Activated T-helper 1 cell treated with Interleukin-2 at 50 U/mL for 16 hours (primary cell): ENCODE data around the gene CFAP221.

Experiments used
- DNase-seq: peaks from one replicate; pipeline ENCODE4 v3.0.0-alpha.2; 2020; ENCODE audit warnings: low read depth

Gene CFAP221

DNA sequence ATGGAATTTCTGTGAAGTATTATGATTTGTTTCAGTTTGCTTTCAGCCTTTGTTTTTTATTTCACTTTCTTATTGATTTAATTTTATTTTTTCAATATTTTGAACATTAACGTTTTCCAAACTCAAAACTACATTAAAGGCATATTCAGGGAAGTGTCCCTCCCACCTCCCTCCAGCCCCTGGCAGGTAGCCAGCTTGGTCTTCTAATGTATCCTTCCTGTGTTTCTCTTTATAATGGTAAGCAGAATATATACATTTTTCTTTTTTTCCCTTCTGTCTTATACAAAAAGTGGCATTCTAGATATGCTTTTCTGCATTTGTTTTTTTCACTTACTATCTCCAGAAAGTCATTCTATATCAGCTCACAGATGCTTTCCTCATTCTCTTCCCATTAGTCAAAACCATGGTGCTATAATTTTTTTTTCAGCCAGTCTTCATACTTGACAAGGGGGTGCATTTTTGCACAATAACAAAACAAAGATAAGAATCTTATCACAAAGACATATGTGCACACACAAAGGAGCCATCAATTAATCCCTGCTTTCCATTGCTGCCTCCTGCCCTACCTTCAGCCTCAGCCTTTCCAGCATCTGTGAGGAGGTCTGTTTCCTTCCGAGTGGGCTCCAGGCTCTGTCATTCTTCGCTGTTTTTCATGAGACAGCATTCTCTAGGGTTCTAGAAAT, 101.1 kb downstream of the CFAP221 start:
- DNase-seq = no peak

DNA sequence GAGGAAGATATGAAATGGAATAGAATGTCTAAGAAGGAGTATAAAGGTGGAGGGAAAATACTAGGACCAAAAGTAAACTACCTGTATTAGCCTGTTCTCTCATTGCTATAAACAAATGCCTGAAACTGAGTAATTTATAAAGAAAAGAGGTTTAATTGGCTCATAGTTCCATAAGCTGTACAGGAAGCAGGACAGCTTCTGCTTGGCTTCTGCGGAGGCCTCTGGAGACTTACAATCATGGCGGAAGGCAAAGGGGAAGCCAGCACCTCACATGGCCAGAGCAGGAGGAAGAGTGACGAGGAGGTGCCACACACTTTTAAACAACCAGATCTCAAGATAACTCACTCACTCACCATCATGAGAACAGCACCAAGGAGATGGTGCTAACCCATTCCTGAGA, 101.9 kb downstream of the CFAP221 start:
- no peak for DNase-seq

DNA sequence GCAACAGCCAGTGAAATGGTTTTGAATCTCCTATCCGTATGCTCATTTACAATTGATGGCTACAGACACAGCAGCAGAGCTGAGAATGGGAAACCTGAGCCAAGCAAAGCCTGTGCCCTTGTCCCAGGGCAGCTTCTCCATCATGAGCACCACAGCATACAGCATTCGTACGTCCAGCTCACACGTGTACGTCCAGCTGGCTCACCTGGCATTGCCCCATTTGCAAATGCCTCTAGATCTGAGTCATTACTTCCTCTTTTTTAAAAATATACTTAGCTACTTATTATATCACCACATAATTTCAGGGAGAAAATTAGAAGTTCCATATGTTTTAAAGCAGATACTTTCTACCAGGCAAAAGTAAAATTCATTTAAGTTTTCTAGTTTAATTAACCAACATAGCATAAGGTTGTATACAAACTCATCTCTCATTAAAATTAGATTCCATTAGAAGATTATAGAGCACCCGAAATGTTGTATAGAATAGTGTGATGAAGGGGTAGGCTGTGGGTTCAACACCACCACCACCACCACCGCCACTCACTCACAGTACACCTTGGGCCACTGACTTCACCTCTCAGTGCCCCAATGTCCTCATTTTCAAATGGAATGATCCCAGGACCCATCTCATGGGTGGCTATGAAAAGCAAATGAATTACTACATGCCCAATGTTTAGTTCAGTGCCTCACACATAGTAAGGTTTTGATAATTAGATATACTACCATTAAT, 103.4 kb downstream of the CFAP221 start:
- no peak for DNase-seq

DNA sequence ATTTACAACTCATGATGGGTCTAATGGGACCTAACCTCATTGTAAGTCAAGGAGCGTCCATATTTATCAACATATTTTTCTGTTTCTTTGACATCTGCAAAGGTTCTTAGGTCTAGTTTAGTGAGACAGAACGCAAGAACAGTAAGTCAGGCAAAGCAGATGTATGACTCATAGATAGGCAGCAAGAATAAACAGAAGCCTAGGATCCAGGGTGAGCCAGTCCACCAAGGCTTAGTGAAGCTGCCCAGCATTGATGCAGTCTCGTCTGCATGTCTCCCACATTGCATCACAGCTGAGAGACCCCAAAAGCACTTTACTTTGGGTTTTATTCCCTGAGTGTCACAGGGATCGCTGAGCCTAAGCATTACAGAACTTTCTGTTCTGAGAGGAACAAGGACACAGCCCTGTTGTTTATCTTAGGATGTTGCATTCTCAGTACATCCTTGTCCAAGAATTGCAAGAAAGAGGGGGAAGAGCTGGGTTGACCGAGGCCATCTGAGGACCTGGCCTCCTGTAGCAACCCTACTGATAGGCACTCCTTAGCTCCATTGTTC, 105.2 kb downstream of the CFAP221 start:
- no peak for DNase-seq

DNA sequence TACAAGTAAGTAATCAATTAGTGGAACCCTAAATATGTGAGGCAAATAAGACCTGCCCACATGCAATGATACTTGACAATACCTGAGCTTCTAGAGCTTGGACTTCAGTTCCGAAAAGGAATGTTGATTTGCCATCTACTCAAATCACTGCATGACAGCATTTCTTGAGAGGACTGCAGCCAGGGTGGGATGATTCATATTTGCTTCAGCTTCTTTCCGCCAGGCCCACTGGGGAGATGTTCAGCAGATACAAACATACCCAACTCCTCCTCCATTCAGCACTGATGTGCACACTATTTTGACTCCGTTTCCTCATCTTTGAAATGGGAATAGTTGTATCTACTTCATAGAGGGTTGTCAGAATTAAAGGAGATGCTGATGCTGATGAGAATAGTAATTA, 106.0 kb downstream of the CFAP221 start:
- DNase-seq = no peak

DNA sequence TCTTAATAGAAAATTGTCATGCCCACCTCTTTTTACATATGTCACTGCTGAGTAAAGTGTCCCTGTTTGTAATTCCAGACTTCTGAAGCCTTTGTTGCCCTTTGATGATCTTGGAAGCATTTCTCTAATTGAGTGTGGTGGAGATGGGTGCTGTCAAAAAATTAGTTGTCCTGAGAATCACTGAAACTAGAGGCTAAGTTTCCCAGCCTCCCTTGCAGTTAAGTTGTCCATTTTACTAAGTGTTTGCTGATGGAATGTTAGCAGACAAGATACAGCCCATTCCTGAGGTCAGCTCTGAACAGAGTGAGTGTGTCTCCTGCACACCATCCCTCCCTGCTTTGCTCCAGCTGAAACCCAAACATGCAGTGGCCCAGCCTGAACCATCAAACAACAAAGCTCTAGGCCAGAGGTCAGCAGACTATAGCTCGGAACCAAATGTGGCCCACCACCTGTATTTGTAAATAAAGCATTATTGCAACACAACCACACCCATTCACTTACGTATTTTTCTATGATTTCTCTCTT, 106.7 kb downstream of the CFAP221 start:
- DNase-seq = no peak

DNA sequence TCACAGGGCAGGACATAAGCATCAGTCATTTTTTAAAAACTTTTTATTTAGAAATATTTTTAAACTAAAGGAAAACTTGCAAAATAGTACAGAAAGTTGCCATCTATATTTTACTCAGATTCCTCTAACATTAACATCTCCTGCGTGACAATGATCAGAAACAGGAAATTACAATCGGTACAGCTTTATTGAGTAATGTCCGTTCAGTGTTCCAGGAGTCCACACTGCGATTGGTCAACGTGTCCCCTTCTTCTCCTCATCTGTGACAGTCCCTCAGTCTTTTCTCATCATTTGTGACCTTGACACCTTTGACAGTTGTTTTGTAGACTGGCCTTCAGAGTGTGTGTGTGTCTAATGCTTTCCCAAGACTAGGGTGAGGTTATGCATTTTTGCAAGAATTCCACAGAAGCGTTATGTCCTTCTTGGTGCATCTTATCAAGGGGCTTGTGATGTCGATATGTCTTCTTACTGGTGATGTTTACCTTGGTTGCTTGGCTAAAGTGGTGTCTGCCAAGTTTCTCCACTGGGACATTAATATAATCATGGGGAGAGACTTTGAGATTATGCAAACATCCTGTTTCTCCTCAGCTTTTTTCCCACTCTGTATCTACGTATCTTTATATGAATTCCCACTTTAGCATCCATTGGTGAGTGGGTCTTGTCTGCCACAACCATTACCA, 113.4 kb downstream of the CFAP221 start:
- DNase-seq = no peak

DNA sequence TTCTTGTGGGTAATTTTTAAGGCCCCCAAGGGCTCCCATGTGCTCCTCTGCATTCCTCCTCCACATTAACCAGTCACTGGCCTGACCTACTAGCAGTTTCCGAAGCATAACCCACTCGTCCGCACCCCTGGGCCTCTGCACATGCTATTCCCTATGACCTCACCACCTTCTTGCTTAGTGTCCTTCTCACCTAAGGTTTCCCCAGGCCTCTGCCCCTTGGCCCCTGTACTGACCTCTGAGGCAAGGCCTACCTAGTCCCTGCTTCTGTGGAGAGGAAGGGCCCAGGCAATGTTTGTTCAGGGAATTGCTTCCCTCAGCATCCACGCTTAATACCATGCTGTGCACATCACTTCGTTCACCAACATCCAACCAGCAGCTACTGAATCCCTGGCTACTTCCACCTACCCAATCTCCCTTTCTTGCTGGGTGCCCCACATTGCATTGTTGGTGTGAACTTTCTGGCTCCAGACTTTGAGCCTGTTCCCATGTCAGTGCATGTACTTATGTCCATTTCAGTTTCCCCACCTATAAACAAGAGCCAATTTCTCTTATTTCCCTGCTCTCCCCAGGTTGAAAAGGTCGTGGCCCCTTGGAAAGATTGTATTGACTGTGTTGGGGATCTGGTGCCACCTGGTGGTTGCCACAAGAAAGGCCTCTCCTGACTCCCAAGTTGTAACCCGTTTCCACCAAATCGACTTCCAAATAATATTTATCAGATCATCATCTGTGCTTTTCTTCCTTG, 115.5 kb downstream of the CFAP221 start:
- DNase-seq = no peak

DNA sequence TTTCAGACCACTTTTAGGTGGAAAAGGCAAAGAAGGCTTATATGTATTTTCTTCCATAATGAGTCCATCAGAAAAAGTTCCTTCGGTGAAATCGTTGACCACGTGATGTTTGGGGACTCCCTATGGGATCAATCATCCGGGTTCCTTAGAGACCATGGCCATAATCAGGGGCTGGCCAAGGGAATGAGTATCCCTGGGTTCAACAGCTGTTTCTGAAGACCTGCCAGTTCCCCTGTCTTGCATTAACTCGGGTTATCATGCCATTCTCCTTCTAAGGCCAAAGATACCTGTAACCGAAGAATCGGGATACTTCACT, 116.1 kb downstream of the CFAP221 start:
- no peak for DNase-seq

DNA sequence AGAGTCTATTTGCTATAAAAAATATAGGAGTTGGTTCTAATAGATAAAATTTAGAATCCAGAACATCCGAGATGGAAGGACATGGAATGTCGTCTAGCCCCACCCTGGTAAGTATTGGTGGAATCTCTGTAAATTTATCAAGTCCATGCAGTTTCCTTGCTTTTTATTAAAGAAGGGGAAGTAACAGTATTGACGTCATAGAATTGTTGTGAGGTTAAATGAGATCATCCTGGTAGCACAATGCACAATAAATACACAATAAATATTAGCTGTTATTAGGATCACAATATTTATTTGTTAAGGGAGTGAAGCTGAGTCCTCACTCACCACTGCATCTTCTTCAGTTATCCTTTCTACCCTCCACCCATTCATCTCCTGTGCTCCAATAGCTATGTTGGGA, 118.0 kb downstream of the CFAP221 start:
- no peak for DNase-seq

DNA sequence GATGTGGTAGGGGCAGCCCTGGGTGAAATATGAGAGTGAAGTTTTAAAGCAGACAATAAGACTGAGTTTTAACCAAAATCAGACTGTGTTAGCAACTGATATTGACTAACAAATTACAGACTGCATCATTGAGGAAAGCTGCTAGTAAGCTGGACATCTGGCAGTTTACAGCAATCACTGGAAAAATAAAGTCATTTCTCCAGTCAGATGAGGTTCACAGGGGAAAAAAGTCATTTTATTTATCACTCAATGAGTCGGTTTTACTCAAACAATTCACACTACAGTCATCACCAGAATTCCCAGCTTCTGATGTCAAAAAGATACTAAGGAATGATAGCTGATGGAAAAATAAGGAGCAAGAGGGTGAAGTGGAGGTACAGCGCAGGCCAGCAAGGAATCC, 124.3 kb downstream of the CFAP221 start:
- no peak for DNase-seq

DNA sequence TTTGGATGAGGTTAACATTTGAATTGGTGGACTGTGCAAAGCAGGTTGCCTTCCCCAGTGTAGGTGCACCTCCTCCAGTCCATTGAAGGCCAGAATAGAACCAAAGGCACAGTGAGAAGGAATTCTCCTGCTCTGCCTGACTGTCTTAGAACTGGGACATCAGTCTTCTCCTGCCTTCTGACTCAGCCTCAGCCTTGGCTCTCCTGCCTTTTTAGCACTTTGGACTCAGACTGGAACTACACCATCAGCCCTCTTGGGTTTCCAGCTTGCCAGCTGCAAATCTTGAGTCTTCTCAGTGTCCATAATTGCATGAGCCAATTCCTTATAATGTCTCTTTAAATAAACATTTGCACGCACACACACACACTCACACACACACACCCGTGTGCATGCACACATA, 126.8 kb downstream of the CFAP221 start:
- no peak for DNase-seq

DNA sequence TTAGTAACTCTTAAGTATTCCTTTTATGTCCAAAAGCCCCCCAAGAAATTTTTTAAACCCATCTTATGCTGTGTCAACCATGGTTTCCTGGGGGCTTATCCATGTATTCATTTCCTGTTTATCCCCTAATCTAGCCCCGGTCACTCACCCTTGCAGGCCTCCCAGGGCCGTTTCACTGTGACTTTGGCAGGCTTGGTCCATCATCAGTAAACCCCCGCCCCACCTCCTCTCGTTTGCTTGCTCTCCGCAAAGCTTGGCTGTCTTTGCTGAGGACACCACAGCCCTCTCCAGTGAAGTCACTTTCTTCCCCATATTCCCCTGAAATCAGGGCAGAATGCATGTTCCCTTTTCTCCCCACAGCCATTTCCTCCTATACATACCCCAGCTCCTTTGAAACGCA, 127.5 kb downstream of the CFAP221 start:
- DNase-seq = no peak

DNA sequence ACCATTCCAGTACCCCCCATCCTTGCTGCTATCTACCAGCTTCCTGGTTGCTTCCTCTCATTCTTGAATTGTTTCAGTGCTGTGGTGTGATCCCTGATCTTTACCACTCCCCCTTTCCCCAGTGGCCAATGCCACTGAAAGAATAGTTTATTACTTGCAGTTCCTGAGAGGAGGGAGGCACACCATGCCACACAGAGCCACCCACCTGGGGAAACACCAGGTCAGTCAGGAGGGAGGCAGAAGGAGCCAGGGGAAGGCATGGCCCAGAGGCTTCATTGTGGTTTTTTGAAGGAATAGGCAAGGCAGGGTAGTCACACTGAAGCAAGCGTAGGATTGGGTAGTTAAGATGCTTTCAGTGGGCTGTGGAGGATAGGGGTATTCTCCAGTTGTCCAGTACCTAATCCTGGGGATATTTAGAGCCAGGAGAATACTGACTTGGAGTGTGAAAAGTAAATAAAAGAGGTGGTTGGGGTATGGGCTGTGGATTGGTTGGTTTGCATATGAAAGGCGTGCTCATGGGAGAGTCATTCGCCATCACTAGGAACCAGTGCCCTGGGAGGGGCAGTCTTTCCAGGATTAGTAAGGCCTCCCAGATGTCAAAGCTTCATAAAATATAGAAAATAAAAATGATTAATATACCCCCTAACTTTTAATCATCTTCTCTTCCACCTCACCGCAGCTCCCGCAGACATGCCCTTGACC, 128.1 kb downstream of the CFAP221 start:
- no peak for DNase-seq

DNA sequence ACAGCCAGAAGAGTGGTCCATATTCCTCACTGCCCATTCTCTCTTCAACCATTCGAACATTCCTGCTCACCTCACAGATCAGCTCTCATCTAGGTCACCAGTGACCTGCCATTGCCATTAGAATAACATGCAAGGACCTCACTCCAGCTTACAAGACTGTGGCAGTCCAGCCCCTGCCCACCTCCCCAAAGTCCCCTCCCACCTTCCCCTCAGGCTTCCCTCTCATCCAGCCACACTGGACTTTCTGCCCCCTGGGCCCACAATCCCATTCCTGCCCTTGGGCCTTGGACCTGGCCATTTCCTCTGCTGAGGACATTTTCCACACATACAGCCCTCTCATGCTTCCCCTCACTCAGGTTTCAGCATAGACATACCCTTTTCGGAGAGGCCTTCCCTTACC, 129.5 kb downstream of the CFAP221 start:
- DNase-seq = no peak

DNA sequence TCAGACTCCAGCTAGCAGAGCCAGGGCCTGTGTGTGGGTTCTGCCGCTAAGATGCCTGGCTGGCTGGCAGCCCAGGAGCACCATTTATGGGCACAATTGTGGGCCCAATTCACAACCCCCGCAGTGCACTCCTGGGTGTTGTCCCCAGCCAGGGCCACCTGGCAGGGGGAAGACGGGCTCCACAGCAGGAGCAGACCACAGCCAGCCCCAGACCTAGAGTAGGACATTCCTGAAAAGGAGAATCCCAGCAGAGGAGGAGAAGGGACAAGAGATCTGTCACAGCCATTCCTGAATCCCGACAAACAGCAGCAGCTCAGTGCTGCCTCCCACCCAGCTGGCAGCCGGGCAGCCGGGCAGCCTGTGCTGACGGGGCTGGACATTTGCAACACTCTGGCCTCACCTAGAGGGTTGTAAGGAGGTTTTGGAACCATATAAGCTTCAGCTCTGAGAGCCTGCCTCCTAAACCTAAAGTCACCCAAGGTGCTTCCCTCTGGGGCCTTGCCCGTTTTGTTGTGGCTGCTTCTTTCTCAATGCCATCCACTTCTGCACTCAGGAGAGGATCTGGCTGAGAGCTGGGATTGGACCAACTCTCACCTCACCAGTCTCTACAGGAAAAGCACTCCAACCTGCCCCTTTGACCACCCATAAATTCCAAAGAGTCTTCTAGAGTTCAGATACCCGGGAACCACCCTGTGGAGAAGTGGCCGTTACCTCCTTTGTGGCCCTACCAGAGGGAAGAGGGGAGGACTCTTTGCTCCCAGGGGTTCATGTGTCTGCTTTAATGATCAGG, 130.7 kb downstream of the CFAP221 start:
- no peak for DNase-seq

DNA sequence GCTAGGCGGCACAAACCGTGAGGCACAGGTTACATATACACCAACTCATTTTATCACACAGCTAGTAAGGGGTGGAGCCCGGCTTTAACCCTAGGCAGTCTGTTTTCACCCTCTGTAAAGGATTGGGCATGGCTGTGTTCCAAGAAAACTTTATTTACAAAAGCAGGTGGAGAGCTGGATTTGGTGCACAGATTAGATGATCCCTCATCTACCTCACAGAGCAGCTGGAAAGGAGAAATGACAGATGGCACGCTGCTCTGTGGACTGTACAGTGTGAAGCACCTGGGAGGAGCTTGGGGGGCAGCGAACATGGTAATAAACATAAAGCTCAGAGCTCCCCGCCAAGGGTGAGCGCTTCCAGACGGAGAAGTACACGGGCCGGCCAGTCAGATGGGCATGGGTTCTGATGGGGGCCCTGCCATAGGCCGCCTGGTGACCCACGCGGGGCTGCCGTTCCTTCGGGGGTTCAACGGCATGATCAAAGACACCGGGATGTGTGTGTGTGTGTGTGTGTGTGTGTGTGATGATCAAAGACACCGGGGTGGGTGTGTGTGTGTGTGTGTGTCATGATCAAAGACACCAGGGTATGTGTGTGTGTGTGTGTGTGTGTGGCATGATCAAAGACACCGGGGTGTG, 133.9 kb downstream of the CFAP221 start:
- no peak for DNase-seq

DNA sequence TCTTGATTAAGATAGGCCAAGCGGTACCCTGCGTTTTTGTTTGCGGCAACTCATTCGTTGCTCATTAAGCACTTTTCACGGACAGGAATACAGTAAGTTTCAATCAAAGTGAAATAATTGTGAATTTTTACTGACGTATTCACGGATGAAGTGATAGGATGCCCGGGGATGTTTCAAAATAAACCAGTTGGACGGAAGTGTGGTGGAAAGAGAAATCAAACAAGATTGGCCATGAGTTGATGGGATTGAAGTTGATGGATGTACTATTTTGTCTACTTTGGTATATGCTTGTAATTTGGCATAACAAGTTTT, 135.2 kb downstream of the CFAP221 start:
- DNase-seq = no peak

DNA sequence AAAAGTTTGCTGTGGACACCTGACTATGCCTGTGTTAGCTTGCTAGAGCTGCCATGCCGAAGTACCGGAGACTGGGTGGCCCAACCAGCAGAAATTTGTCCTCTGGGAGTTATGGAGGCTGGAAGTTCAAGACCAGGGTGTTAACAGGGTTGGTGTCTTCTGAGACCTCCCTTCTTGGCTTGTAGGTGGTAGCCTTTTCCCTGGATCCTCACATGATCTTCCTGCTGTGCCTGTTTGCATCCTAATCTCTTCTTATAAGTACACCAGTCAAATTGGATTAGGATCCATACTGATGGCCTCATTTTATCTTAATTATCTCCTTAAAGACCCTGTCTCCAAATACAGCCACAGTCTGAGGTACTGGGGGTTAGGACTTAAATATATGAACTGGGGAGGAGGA, 135.6 kb downstream of the CFAP221 start:
- no peak for DNase-seq

DNA sequence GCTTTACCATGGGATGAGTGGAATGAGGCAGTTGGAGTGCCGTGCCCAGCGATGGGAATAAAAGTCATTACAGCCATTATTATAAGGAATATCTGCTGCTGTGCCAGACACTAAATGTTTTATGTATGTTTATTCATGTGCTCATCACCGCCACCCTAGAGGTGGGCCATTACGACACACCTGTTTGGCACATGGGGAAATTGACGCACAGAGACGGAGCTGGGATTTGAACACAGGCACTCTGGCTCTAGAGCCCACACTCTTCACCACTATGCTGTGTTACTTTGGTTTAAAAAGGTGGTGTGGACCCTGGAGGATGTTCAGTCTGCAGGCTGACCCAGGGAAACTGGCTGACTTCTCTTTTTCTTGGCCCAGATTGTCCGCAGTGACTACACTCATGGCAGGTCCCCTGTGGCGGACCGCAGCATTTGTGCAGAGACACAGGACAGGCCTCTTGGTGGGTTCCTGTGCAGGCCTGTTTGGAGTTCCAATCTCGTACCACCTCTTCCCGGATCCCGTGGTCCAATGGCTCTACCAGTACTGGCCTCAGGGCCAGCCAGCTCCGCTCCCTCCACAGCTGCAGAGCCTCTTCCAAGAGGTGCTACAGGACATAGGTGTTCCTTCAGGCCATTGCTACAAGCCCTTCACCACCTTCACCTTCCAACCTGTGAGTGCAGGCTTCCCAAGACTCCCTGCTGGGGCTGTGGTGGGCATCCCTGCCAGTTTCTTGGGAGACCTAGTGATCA, 136.4 kb downstream of the CFAP221 start:
- DNase-seq = no peak
